GM18517 (cell line): ENCODE results near the gene ARL13A.
"Not testable (repeated sequence)": the region's sequence is repeated elsewhere in the genome, so short reads cannot be mapped to it uniquely, and the experiment has no call there.

Experiments
- ATAC-seq: cut with Tn5 transposase; IDR thresholded peaks from one replicate; pipeline ENCODE4 v1.9.1; 2021; ENCODE audit warnings: mild to moderate bottlenecking, moderate library complexity; ENCODE audit not compliant: unreplicated experiment

The ARL13A gene

GRCh38 chrX:100969408-100969807 lies at the start of gene ARL13A:
Gene ARL13A (plus strand): TSS chrX:100969708. CDS start chrX:100973690, 3,982 bp downstream.
- ATAC-seq, result no peak

GRCh38 chrX:100924375-100924774 lies 45.1 kb upstream of the ARL13A start:
- no peak for ATAC-seq

- ATAC-seq, result no peak
Observed at GRCh38 chrX:100926453-100926852, 43.1 kb upstream of the ARL13A start.

- ATAC-seq, result no peak
Observed at GRCh38 chrX:100928660-100929613, 40.6 kb upstream of the ARL13A start, which contains the start of gene XKRX. Gene XKRX (minus strand): TSS chrX:100928917. CDS start chrX:100928304, 613 bp downstream.

- peak; percentile 73 for ATAC-seq
Observed at GRCh38 chrX:100931218-100931924, 38.1 kb upstream of the ARL13A start.

GRCh38 chrX:100931925-100932285 lies 37.6 kb upstream of the ARL13A start:
- peak; percentile 22 for ATAC-seq

- no peak for ATAC-seq
Observed at GRCh38 chrX:100935767-100936166, 33.7 kb upstream of the ARL13A start.

GRCh38 chrX:100939333-100939732 lies 30.2 kb upstream of the ARL13A start:
- ATAC-seq, result no peak

GRCh38 chrX:100944601-100945000 lies 24.9 kb upstream of the ARL13A start:
- ATAC-seq, result no peak

GRCh38 chrX:100946299-100946927 lies 23.1 kb upstream of the ARL13A start:
- no peak for ATAC-seq

GRCh38 chrX:100948557-100948956 lies 21.0 kb upstream of the ARL13A start:
- ATAC-seq, result no peak

GRCh38 chrX:100962811-100963210 lies 6.7 kb upstream of the ARL13A start:
- no peak for ATAC-seq

GRCh38 chrX:100964362-100964761 lies 5.1 kb upstream of the ARL13A start:
- ATAC-seq, result no peak

- no peak for ATAC-seq
Observed at GRCh38 chrX:100969936-100970335, 428 bp downstream of the ARL13A start.

- ATAC-seq, result no peak
Observed at GRCh38 chrX:100973411-100973810, 3.9 kb downstream of the ARL13A start.

GRCh38 chrX:100975212-100975611 lies 5.7 kb downstream of the ARL13A start:
- ATAC-seq, result no peak

GRCh38 chrX:100976211-100976610 lies 6.7 kb downstream of the ARL13A start:
- ATAC-seq, result no peak

GRCh38 chrX:100979881-100980607 lies 10.5 kb downstream of the ARL13A start:
- no peak for ATAC-seq

- no peak for ATAC-seq
Observed at GRCh38 chrX:100980608-100981497, 11.3 kb downstream of the ARL13A start.

- ATAC-seq, result not testable (repeated sequence)
Observed at GRCh38 chrX:100981498-100981845, 12.0 kb downstream of the ARL13A start.
